Measurements from ENCODE around the gene COLEC11. TPM values are rescaled to one million over a fixed set of nuclear protein-coding genes. Genes with fewer than 3 reads are reported as not detected.
"Not testable (repeated sequence)": the region's sequence is repeated elsewhere in the genome, so short reads cannot be mapped to it uniquely, and the experiment has no call there.

COLEC11 gene
- total RNA-seq, 1 donor from 2014 or later = 0.49 TPM

DNA sequence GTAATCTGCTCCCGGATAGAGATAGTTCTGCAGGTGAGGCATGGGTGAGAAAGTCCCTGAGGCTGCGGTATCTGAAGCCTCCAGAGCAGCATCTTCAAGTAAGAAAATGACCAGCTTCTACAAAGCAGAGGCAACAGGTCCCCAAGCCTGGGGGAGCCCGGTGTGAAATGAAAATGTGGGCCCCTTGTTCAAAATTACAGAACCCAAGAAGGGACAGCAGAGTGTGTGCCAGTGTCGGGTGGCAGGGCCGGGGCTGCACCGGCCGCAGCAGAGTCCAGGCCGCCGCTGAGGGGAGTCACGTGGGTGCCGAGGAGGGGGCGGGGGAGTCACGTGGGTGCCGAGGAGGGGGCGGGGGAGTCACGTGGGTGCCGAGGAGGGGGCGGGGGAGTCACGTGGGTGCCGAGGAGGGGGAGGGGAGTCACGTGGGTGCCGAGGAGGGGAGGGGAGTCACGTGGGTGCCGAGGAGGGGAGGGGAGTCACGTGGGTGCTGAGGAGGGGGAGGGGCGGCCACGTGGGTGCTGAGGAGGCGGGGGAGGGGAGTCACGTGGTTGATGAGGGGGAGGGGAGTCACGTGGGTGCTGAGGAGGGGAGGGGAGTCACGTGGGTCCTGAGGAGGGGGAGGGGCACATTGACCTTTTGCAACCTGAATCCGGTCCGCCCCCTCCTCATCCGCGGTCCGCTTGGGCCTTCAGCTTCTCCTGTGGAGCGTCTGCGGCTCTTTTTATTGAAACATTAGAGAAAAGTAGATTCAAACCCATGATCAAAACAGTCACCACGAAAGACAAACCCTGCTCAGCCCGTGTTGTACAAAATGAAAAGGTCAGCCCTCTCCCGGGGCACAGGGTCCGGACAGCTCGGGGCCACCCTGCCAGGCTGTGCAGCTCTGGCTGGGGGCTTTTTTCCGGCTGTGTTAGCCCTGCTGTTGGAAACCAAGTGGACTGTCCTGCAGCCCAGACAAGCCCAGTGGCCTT, 10.4 kb downstream of the COLEC11 start:
- intact Hi-C loops (cut with micrococcal nuclease) = no loop called here
- peak overlapping the region; percentile 80 for H3K27ac Mint-ChIP-seq
- peak overlapping the region; percentile 56 for H3K4me3 Mint-ChIP-seq
- H3K36me3 Mint-ChIP-seq (ENCODE audit: low read depth) = no peaks in the 10 kb centered on the region
- H3K4me1 Mint-ChIP-seq = peaks cover 4% of the 10 kb centered on the region
- H3K9me3 Mint-ChIP-seq = no peaks in the 10 kb centered on the region
- DNase-seq = peak; percentile 72
- no peaks in the 10 kb centered on the region for H3K27me3 Mint-ChIP-seq

DNA sequence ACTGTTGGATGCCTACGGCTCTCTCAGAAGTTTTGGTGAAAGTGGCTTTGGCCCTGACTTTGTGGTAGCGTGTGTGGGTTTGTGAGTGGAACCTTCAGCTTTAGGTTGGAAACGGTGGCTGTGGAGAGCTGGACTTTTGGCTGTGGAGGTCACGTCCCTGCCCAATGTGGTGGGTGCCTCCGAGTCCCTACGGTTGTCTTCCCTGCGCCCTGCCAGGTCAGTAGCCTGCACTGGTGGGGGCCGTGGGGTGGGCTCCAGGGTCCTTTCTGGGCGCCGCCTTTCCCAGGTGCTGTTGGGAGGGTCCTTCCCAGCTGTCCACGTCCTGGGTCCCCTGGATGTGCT, 11.1 kb downstream of the COLEC11 start:
- no peak for DNase-seq
- peak overlapping the region; percentile 67 for H3K27ac Mint-ChIP-seq
- H3K9me3 Mint-ChIP-seq = no peaks in the 10 kb centered on the region
- peaks cover 4% of the 10 kb centered on the region for H3K4me1 Mint-ChIP-seq
- intact Hi-C loops (cut with micrococcal nuclease) = no loop called here
- no peaks in the 10 kb centered on the region for H3K36me3 Mint-ChIP-seq (ENCODE audit: low read depth)
- no peaks in the 10 kb centered on the region for H3K27me3 Mint-ChIP-seq
- no peak overlapping the region for H3K4me3 Mint-ChIP-seq

DNA sequence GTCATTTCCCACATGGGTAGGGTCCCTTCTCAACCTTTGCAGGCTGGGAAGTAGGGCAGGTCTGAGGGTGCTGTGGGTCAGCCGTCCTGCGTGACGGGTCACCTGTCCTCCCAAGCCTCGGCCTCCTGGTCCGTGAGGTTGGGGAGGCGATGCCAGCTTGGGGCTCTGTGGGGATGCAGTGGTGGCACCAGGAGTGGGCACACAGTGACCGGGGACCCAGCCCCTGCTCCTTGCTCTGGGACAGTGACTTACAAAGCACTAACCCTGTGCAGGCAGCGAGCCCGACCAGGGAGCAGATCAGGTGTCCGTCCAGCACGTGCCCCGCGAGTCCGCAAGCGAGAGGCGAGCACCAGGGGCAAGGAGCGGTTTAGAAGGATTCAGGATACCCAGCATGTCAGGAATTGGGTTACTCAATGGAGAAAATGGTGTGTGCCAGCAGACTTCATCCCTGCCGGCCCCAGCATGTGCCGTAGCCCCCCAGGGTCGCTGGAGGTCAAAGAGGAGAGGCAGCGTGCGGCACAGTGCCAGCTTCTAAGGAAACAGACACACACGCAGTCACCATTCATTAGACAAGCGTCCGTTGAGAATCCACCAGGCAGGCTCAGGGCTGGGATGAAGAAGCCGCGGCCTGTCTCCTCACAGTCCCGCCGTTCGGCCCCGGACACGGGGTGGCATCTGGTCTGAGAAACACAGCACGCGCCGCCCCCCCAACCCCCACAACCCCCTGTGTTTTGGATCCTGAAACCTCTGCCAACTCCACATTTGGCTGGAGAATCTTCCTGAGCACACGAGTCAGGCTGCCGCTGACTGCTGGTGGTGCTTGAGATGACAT, 11.7 kb downstream of the COLEC11 start:
- no peaks in the 10 kb centered on the region for H3K36me3 Mint-ChIP-seq (ENCODE audit: low read depth)
- H3K4me1 Mint-ChIP-seq = peaks cover 4% of the 10 kb centered on the region
- no peaks in the 10 kb centered on the region for H3K27me3 Mint-ChIP-seq
- intact Hi-C loops (cut with micrococcal nuclease) = no loop called here
- H3K4me3 Mint-ChIP-seq = no peak overlapping the region
- peak; percentile 50 for DNase-seq
- H3K27ac Mint-ChIP-seq = no peak overlapping the region
- no peaks in the 10 kb centered on the region for H3K9me3 Mint-ChIP-seq

DNA sequence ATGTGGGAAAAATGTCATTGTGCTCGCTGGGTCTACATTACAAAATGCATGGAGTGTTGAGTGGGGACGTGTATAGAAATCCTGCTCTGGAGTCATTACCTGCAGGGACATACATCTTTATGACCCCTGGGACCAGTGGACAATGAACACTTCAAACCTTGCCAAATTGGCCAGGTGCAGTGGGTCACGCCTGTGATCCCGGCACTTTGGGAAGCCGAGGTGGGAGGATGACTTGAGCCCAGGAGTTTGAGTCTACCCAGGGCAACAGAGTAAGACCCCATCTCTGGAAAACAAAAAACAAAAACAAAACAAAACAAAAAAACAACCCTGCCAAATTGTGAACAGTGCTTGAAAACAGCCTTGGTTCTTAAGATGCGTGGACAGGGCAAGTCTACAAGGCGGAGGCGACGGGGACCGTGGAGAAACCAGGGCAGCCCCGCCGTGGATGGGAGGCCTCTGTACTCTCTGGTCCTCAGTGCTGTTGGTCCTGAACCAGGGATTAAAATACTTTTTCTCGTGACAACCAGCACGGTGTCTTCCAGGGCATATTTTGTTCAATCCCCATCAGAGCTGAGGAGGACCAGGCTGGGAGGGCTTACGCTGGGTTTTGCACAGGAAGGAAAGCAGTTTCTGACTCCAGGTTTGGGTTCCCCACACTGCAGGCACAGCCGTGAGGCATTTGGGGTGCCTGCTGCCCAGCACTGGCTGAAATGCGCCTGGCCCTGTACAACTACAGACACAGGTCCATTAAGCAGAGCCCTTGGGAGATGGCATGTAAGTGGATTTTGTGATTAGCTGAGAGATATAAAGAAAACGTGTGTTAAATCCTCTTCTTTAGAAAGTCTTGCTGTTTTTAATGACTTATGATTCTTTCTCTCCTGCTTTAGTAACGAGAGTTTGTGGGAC, 13.7 kb downstream of the COLEC11 start:
- no peak for DNase-seq
- Mint-ChIP-seq H3K27ac (no peak overlapping the region), H3K36me3 (ENCODE audit: low read depth) (no peaks in the 10 kb centered on the region), H3K27me3 (no peaks in the 10 kb centered on the region), H3K4me3 (no peak overlapping the region), H3K9me3 (no peaks in the 10 kb centered on the region), H3K4me1 (peaks cover 4% of the 10 kb centered on the region)
- intact Hi-C loops (cut with micrococcal nuclease) = no loop called here

DNA sequence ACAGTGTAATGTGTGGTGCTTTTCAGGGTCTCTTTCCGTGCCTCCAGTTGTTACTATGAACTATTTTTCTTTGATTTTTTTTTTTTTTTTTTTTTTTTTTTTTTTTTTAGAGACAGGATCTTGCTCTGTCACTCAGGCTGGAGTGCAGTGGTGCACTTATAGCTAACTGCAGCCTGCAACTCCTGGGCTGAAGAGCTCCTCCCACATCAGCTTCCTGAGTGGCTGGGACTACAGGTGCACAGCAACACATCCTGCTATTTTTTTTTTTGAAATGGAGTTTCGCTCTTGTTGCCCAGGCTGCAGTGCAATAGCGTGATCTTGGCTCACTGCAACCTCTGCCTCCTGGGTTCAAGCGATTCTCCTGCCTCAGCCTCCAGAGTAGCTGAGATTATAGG, 14.4 kb downstream of the COLEC11 start:
- H3K4me1 Mint-ChIP-seq; H3K27me3 Mint-ChIP-seq; intact Hi-C loops (cut with micrococcal nuclease); H3K9me3 Mint-ChIP-seq; H3K27ac Mint-ChIP-seq; H3K36me3 Mint-ChIP-seq (ENCODE audit: low read depth); H3K4me3 Mint-ChIP-seq: not testable (repeated sequence)
- DNase-seq = peak; percentile 69

DNA sequence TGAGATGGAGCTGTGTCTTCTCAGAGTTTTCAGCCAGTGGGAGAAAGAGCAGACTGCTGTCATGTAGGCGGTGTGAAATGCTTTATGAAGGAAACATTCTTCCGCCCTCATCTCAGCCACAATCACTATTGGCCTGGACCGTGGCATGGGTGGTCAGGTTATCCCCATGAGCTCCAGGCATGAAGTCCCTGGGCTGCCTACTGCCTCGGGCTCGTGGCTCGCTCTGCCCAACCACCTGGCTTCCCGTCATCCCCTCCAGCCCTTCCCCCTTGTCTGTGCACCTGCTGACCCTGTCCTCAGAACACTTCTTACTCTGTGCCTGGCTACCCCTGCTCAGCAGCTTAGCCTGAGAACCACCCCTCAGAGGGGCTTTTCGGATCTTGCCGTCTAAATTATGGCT, 15.5 kb downstream of the COLEC11 start:
- H3K27ac Mint-ChIP-seq = no peak overlapping the region
- intact Hi-C loops (cut with micrococcal nuclease) = no loop called here
- DNase-seq = no peak
- no peak overlapping the region for H3K4me3 Mint-ChIP-seq
- no peaks in the 10 kb centered on the region for H3K9me3 Mint-ChIP-seq
- peaks cover 2% of the 10 kb centered on the region for H3K4me1 Mint-ChIP-seq
- no peaks in the 10 kb centered on the region for H3K27me3 Mint-ChIP-seq
- no peaks in the 10 kb centered on the region for H3K36me3 Mint-ChIP-seq (ENCODE audit: low read depth)

DNA sequence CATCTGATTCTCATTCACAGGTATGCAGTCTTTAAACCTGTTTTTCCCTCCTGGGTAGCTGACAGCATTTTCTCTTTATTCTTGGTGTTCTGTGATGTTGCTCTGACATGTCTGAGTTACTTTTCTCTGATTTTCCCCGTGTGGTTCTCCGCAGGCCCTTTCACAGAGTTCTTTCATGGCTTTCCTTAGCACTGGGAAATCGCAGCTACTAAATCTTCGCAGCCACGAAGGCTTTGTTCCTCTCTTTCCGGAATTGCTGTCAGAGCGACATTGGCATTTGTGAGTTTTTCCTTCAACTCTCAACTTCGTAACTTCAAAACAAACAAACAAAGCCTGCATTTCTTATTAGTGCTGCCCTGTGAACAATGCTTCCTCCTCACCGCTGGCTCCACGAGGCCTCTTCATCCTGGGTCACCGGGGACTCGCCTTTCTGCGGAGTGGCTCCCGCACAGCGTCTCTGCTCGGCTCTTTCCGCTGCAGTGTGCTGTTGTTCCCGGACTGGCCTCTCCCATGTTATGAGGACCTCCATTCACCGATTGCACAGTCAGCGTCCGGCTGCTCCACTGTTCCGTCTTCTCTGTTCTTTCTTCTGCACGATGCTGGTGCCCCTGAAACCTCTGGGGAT, 16.1 kb downstream of the COLEC11 start:
- intact Hi-C loops (cut with micrococcal nuclease) = no loop called here
- no peak overlapping the region for H3K27ac Mint-ChIP-seq
- H3K27me3 Mint-ChIP-seq = no peaks in the 10 kb centered on the region
- H3K4me1 Mint-ChIP-seq = peaks cover 2% of the 10 kb centered on the region
- DNase-seq = no peak
- no peak overlapping the region for H3K4me3 Mint-ChIP-seq
- H3K9me3 Mint-ChIP-seq = no peaks in the 10 kb centered on the region
- no peaks in the 10 kb centered on the region for H3K36me3 Mint-ChIP-seq (ENCODE audit: low read depth)

DNA sequence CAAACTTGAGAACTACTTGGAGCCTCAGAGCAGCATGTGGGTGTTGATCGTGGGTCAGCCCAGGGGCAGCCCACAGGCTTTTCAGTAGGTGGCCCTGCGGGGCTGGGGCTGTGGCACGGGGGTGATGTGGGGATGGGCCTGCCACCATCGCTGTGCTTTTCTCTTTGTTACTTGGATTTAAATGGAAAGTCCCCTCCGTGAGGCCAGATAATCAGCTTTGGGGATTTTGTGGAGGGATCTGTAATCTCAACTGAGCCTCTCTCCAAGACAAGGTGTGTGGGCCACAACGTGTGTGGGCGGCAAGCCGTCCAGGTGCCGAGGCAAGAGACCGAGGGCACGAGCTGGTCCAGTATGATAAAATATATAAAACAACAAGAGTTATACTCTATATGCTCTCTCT, 16.7 kb downstream of the COLEC11 start:
- Mint-ChIP-seq H3K4me1 (peaks cover 2% of the 10 kb centered on the region), H3K9me3 (no peaks in the 10 kb centered on the region), H3K36me3 (ENCODE audit: low read depth) (no peaks in the 10 kb centered on the region), H3K4me3 (no peak overlapping the region), H3K27me3 (no peaks in the 10 kb centered on the region), H3K27ac (no peak overlapping the region)
- no peak for DNase-seq
- intact Hi-C loops (cut with micrococcal nuclease) = no loop called here

DNA sequence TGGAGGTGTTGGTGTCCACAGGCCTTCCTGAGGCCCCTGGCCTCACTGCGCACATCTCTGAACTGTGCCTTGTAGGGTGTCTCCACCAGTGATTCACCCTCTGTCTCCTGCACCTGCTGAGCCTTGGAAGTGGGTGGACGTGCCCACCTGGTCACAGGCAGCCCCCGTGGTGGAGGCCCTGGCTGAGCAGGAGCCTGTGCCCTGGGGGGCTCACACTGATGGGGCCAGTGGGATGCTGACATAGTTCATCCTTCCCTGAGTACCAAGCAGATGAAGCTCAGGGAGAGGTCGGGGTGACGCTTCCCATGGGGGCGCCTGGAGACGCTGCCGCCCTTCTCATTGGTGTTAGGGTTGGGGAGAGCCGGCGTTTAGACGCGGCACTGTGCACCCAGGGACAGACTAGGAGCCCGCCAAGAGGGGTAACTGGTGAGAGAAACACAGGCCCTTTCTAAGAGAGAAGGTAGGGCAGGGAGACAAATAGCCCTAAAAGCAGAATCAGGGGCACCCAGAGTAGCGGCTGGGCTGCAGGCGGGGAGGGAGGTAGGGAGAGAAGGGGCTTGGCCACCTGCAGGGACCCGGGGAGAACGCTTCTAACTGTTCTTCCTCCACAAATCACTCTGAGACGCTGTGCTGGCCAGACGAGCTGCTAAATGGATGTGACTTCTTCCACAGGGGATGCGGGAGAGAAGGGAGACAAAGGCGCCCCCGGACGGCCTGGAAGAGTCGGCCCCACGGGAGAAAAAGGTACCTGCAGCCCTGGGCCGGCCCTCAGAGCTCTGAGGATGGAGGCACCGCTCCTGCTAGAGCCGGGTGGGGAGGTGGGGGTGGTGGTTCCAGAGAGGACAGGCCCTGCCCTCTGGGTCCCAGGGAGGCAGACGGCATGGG, 18.0 kb downstream of the COLEC11 start:
- H3K4me1 Mint-ChIP-seq = peaks cover 2% of the 10 kb centered on the region
- DNase-seq = no peak
- no peak overlapping the region for H3K27ac Mint-ChIP-seq
- H3K4me3 Mint-ChIP-seq = no peak overlapping the region
- intact Hi-C loops (cut with micrococcal nuclease) = no loop called here
- no peaks in the 10 kb centered on the region for H3K36me3 Mint-ChIP-seq (ENCODE audit: low read depth)
- no peaks in the 10 kb centered on the region for H3K9me3 Mint-ChIP-seq
- H3K27me3 Mint-ChIP-seq = no peaks in the 10 kb centered on the region

DNA sequence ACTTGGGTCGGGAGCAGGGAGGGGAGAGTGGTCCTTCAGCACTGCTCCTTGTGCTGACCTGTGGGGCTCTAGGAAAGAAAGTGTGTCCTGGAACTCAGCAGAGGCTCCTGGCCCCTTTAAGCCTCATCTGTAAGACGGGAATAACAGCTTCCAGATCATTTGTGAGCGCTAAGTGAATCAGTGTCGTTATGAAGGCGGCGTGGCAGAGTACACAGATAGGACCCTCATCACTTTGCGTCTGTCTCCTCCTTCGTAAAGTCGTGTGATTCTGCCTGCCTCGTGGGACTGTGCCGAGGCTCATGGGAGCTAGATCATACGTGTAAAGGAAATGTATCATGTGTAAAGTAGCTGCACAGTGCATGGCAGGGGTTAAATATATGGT, 18.6 kb downstream of the COLEC11 start:
- Mint-ChIP-seq H3K4me1 (peaks cover 2% of the 10 kb centered on the region), H3K36me3 (ENCODE audit: low read depth) (no peaks in the 10 kb centered on the region), H3K4me3 (no peak overlapping the region), H3K27ac (no peak overlapping the region), H3K9me3 (no peaks in the 10 kb centered on the region), H3K27me3 (no peaks in the 10 kb centered on the region)
- DNase-seq = no peak
- intact Hi-C loops (cut with micrococcal nuclease) = no loop called here

DNA sequence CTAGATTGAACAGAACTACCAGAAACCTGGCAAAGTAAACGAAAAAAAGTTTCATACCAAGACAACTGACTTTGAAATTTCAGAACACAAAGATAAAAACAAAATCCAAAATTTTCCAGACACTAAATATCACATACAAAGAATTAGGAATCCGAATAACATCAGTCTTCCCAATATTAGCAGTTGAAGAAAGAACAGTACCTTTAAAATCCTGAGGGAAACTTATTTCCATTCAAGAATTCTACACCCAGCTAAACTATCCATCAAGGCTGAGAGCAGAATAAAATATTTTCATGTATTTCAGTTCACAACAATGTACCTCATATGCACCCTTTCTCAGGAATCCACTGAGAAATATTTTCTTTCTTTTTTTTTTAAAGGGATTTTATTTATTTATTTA, 19.8 kb downstream of the COLEC11 start:
- H3K36me3 Mint-ChIP-seq (ENCODE audit: low read depth); DNase-seq; H3K27ac Mint-ChIP-seq; H3K4me3 Mint-ChIP-seq; H3K4me1 Mint-ChIP-seq; H3K9me3 Mint-ChIP-seq; H3K27me3 Mint-ChIP-seq; intact Hi-C loops (cut with micrococcal nuclease): not testable (repeated sequence)

DNA sequence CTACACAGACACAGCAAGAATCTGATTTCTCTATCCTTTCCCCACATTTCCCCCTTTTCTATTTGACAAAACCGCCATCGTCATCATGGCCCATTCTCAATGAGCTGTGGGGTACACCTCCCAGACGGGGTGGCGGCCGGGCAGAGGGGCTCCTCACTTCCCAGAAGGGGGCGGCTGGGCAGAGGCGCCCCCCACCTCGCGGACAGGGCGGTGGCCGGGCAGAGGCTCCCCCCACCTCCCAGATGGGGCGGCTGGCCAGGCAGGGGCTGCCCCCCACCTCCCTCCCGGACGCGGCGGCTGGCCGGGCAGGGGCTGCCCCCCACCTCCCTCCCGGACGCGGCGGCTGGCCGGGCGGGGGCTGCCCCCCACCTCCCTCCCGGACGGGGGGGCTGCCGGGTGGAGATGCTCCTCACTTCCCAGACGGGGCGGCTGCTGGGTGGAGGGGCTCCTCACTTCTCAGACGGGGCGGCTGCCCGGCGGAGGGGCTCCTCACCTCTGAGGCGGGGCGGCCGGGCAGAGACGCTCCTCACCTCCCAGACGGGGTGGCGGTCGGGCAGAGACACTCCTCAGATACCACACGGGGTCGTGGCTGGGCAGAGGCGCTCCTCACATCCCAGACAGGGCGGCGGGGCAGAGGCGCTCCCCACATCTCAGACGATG, 20.8 kb downstream of the COLEC11 start:
- intact Hi-C loops (cut with micrococcal nuclease); H3K27me3 Mint-ChIP-seq; H3K4me1 Mint-ChIP-seq; H3K4me3 Mint-ChIP-seq; DNase-seq; H3K27ac Mint-ChIP-seq; H3K9me3 Mint-ChIP-seq; H3K36me3 Mint-ChIP-seq (ENCODE audit: low read depth): not testable (repeated sequence)
